NCI-H82 (cell line): Measurements from ENCODE around the gene WFIKKN1.

Experiments used
- DNase-seq: peaks from one replicate; lab custom pipeline; 2025; lab: John Stamatoyannopoulos, UW

Gene WFIKKN1

DNA sequence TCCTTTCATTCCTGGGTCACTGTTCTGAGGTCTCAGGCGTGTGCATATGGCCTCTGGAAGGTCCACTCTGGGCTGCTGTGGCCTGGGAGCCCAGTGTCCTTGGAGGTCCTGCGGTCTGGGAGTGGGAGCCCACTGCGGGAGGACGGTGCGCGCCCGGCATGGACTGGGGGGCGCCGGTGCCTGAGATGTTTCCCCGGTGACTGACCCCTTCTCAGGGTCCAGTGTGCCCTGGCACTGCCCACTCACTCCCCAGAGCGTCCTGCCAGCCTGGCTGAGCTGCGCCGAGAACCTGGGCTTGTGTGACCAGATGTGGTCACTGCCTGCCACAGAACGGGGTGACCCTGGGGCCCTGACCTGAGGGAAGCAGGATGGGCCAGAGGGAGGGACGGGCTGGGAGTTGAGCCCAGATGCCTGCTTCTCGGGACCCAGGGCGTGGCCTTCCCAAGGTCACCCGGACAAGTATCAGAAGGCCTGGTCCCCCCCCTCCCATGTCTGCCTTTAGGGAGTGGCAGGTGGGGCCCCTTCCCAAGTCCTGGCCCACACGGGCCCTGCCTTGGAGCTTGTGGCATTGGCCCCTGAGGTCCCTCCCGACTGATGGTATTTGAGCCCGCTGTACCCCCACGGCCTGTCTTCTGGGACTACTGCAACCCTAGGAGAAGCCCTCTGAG is 43.6 kb downstream of the WFIKKN1 start:
- DNase-seq = no peak

DNA sequence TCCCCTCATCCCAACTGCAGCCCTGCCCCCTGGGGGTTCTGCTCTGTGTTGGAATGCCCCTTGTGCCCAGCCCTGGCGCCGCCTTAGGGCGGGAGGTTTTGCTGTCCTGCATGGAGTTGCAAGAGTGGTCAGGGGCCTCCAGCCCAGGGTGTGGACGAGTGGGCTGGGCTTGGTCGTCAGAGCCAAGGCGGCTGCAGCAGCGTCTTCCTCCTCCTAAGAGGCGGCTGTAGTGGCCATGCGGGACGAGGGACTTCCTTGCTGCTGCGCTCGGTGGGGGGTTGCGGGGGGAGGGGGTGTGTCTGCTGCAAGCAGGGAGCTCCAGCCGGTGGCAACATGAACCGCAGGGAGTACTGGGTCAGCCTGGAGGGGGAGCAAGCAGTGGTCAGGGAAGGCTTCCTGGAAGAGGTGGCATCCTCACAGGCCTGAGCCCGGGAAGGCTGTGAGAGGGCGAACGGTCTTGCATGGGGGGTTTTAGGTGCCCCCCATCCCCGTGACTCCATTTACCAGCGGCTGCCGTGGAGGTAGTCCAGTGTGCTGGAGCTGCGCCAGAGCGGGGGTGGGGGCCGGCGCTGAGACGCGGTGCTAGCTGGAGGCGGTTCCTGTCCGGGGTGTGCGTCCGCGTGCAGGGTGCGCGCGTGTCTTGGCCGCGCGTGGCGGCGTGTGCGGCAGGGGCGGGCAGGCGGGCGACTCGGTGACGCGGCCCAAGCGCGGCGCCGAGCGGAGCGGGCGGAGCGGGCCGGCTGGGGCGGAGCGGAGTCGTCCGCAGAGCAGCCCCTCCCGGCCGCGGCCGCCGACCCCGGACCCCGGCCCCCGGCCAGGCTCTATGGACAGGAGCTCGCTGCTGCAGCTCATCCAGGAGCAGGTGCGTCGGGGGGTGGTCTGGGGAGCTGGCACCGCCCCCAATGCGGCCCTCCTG is 44.4 kb downstream of the WFIKKN1 start, which contains the start of gene RHBDL1:
Gene RHBDL1 (plus strand): TSS at position 704 of the 916 bp plus-strand sequence. CDS start 120 bp downstream, at position 824.
- peak; percentile 68 for DNase-seq

DNA sequence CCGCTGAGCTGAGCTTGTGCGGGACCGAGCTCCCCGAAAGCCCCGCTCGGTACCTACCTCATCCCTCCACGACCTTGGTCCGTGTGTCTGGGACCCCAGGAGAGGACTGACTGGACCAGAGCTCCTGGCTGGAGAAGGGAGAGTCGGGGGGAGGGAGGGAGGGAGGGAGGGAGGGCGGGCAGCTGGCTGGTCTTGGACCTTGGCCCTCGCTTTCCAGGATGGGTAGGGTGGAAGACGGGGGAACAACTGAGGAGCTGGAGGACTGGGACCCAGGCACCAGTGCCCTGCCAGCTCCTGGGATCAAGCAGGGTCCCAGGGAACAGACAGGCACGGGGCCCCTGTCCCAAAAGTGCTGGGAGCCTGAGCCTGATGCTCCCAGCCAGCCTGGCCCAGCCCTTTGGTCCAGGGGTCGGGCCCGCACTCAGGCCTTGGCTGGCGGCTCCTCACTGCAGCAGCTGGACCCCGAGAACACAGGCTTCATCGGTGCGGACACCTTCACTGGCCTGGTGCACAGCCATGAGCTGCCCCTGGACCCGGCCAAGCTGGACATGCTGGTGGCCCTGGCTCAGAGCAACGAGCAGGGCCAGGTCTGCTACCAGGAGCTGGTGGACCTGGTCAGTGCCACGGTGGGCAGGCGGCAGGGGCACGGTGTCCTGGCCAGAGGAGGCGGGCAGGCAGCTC is 45.2 kb downstream of the WFIKKN1 start:
- no peak for DNase-seq

DNA sequence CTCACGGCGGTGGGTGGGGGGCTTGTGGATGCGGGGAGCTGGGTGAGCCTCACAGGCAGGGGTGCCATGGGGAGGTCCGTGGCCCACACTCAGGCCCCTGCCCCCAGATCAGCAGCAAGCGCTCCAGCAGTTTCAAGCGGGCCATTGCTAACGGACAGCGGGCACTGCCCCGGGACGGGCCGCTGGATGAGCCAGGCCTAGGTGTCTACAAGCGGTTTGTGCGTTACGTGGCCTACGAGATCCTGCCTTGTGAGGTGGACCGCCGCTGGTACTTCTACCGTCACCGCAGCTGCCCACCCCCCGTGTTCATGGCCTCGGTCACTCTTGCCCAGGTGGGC is 45.7 kb downstream of the WFIKKN1 start:
- DNase-seq = no peak

DNA sequence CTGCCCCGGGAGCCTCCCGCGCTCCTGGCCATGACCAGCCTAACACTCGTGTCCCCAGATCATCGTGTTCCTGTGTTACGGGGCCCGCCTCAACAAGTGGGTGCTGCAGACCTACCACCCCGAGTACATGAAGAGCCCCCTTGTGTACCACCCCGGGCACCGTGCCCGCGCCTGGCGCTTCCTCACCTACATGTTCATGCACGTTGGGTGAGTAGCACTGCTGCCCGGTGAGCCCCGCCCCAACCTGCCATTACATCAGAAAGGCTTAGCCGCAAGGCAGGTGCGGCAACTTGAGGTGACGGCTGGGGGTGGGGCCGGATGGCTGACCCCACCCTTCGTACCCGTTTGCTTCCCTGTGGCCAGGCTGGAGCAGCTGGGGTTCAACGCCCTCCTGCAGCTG is 46.1 kb downstream of the WFIKKN1 start:
- DNase-seq = no peak

DNA sequence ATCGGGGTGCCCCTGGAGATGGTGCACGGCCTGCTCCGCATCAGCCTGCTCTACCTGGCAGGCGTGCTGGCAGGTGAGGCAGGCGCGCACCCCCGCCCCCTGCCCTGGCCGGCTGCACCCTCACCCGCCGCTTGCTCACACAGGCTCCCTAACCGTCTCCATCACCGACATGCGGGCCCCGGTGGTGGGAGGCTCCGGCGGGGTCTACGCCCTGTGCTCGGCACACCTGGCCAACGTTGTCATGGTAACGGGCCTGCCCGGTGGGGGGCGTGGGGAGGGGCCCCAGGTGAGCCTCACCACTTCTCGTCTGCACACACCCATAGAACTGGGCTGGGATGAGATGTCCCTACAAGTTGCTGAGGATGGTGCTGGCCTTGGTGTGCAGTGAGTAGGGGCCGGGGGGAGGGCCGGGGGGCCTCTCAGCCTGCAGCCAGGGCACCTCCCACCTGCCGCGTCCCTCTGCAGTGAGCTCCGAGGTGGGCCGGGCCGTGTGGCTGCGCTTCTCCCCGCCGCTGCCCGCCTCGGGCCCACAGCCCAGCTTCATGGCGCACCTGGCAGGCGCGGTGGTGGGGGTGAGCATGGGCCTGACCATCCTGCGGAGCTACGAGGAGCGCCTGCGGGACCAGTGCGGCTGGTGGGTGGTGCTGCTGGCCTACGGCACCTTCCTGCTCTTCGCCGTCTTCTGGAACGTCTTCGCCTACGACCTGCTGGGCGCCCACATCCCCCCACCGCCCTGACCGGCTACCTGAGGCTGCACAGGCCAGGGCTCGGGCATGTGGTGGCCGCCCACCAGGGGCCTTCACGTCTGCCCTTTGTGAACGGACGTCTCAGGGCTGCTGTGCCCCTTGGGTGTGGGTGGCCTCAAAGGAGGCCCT is 46.8 kb downstream of the WFIKKN1 start:
- no peak for DNase-seq

DNA sequence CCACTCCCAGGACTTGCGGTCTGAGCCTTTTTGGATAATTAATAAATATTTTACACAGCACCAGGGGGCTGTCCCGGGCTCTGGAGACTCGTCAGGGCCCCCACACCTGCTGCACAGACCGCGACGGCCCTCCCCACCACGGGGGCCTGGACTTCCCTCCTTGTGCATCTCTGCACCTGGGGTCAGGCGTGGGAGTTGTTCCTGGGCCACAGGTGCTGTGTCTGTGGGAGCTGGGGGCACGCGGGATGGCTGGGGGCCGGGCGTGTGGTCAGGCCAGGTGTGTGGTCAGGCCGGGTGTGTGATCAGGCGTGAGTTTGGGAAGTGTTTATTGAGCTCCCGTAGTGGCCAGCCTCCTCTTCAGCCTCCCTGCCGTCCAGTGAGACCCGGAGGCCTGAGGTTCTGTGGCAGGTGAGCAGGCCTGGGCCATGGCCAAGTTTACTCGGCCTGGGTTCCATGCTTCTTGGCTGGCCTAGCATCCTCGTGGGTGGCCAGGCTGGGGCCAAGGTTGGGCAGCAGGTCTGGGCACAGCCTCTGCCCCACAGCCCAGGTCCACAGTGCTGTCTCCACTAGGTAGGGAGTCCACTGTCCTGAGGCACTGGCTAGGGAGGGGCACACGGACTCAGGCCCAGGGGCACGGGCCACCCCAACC is 47.5 kb downstream of the WFIKKN1 start:
- DNase-seq = no peak

DNA sequence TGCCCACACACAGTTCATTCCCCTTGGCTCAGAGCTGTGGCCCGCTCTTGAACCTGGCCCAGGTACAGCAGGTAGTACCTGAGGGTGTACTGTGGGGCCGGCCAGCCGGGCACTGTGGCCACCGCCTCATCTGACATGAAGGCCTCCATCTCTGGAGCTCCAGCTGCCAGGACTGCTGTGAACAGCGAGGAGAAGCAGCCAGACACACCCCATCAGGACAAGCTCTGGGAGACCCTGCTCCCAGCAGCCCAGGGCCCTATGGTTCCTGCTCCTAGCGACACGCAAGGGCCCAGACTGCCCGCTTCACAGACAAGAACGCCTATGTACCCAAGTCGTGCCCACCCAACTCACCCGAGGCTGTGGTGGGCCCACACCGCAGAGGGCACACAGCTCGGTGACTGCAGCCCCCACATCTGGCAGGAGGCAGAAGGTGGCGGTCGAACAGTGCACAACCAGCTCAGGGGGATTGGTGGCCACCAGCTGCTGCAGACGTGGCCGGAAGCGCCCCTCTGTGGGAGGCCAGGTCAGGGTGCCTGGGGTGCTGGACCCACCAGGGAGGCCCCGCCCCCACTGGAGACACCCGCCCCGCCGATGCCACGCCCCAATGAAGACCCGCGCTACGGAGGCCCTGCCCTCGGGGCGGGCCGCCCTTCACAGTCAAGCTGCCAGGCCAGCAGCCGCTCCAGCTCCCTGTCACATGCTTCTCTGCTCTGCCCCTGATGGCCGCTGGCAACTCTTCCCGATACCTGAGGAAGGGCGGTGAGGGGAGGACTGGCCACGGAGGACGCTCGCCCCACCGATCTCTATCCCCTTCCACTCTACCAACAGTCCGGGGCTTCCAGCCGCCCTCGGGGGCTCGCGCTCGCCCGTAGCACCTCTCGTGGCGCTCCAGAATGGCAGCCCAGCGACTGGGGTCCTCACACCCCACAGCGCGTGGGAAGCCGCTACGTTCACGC is 48.4 kb downstream of the WFIKKN1 start:
- DNase-seq = peak; percentile 87

DNA sequence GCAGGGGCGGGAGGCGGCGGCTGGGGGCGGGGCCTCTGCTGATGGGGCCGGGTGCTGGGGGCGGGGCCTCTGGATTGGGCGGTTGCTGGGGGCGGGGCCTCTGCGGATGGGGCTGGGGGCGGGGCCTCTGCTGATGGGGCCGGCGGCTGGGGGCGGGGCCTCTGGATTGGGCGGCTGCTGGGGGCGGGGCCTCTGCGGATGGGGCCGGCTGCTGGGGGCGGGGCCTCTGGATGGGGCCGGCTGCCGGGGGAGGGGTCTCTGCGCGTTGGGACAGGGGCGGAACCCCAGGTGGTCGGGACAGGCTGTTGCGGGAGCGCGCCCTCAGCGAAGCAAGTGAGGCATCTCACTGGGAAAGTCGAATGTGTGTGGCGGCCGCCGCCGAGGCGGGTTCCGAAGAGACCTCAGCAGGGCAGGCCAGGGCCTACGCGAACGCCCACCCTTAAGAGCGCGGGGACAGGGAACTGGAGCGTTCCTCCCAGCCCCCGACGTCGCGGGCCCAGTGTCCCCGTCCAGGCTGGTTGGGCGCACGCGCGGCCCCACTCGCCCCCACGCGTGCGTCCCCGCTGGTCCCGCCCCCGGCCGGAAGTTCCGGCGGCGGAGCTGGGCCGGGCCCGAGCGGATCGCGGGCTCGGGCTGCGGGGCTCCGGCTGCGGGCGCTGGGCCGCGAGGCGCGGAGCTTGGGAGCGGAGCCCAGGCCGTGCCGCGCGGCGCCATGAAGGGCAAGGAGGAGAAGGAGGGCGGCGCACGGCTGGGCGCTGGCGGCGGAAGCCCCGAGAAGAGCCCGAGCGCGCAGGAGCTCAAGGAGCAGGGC is 49.2 kb downstream of the WFIKKN1 start, which contains the start of gene STUB1:
Gene STUB1 (plus strand): TSS at position 597 of the 811 bp plus-strand sequence. CDS start 116 bp downstream, at position 713.
- peak; percentile 96 for DNase-seq

DNA sequence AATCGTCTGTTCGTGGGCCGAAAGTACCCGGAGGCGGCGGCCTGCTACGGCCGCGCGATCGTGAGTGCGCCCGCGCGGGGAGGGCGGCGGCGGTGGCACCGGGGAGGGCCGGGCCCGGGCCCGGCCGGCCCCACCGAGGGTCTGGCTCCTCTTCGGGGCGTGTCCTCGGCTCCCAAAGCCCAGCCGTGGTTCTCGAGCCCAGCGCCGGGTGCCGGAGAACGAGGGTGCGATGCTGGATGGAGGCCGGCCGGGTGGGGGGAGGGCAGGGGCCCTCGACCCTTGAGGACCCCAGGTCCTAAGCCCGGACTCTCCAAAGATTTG is 49.8 kb downstream of the WFIKKN1 start:
- DNase-seq = no peak

DNA sequence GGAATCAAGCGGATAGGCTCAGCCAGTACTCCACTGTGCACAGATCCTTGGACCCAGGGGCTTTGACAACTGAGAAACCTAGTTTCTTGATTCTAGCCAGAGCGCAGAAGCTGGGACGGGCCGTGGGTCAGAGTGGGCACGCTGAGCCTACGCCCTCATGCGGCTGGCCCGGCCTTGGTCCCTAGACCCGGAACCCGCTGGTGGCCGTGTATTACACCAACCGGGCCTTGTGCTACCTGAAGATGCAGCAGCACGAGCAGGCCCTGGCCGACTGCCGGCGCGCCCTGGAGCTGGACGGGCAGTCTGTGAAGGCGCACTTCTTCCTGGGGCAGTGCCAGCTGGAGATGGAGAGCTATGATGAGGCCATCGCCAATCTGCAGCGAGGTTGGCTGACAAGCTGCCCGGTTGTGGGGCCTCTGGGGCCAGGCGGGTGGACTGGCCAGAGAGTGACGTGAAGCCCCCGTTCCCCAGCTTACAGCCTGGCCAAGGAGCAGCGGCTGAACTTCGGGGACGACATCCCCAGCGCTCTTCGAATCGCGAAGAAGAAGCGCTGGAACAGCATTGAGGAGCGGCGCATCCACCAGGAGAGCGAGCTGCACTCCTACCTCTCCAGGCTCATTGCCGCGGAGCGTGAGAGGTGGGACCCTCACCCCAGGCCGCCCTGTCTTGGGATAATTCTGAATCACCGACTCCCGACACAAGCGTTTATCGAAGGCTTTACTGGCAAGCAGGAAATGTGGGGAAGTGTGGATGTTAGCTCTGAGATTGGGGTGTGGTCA is 50.4 kb downstream of the WFIKKN1 start:
- DNase-seq = peak; percentile 56

DNA sequence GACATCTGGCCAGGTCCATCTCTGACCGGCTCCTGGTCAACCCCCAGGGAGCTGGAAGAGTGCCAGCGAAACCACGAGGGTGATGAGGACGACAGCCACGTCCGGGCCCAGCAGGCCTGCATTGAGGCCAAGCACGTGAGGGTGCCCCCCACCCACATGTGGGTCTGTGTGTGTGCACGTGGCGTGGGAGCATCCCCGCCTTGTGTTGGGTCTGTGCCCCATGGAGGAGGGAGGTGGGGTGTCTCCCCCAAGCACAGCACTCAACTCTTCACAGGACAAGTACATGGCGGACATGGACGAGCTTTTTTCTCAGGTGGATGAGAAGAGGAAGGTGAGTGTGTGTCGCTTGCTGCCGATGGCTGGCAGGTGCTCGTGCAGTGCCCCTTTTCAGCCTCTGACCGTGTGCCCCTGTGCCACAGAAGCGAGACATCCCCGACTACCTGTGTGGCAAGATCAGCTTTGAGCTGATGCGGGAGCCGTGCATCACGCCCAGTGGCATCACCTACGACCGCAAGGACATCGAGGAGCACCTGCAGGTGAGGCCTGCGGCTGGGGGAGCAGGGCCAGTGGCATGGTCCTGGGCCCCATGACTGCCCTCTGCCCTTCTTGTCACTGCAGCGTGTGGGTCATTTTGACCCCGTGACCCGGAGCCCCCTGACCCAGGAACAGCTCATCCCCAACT is 51.1 kb downstream of the WFIKKN1 start:
- no peak for DNase-seq

DNA sequence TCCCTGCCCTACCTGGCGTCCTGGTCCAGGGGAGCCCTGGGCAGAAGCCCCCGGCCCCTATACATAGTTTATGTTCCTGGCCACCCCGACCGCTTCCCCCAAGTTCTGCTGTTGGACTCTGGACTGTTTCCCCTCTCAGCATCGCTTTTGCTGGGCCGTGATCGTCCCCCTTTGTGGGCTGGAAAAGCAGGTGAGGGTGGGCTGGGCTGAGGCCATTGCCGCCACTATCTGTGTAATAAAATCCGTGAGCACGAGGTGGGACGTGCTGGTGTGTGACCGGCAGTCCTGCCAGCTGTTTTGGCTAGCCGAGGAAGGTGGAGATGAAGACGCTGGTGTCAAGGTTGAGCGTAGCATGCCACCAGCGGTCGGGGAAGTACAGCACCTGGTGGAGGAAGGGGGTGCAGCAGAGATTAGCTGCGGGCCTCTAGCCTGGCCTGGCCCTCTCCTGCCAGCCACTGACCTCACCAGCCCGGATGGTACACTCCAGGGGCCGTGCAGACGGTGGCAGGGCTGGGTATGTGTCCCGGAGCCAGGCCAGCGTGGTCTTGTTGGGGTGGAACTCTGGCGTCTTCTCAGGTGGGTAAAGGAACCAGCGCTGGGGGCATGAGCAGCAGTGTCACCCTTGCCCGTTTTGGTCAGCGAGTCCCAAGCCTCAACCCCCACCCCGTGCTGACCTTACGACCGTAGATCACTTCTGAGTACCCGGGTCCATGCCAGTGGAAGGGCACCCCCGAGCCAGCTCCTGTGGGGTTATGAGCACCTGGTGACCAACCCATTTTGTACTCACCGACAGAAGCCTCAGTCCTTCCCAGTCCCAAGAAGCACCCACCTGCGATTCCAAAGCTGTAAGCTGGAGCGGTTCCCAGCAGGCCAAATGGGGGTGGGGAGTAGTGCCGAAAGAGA is 52.0 kb downstream of the WFIKKN1 start:
- DNase-seq = no peak

DNA sequence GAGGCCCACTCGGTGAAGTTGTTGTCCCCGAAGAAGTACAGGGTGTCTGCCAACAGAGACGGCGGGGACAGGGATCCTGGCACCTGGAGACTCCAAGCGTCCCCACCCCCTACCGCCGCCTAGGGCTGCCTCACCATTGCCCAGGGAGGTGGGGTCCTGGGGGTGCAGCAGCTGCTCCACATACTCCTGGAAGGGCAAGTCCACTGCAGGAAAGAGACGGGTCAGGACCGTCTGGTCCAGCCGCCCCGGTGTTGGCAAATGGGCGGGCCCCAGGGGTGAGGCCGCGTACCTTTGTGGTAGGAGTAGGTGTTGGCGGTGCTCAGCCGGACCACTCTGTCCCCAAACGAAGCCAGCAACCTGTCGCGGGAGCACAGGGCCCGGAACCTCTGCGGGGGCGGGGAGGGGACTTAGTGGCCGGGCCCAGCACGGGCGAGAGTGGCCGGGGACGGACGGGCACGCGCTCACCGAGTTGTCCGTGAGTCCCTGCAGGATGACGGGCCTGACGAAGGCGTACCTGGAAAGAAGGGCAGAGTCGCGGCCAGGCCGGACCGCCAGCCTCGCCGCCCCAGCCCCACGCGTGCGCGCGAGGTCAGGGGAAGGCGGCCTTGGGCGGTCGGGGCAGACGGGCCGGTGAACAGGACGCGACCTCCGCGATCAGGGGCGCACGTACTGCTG is 52.7 kb downstream of the WFIKKN1 start:
- DNase-seq = peak; percentile 56
